GM23338 (cell line): ENCODE results near the gene MTHFSD. TPM values are rescaled to one million over a fixed set of nuclear protein-coding genes. Genes with fewer than 3 reads are reported as not detected.

Source experiments
- ATAC-seq: fragments of 200-7000 bp; cut with Tn5 transposase; 3 replicates; pipeline ENCODE4 v1.9.1; 2020
- DNase-seq: peaks from one replicate; pipeline ENCODE4 v3.0.0-alpha.2; 2015; ENCODE audit warnings: low spot score
- H2AFZ ChIP-seq: fragments of 200-600 bp; sonication (generic); 2 replicates; pipeline ENCODE4 v1.8.0; 2016; ENCODE audit warnings: antibody characterized with exemption, mild to moderate bottlenecking, moderate library complexity
- H3F3A ChIP-seq: fragments of 200-600 bp; sonication (generic); replicated peaks from 2 replicates; pipeline ENCODE4 v1.8.0; 2017; ENCODE audit warnings: antibody characterized with exemption, mixed run types, low read depth
- H3K27ac ChIP-seq: fragments of 200-600 bp; sonication (generic); 2 replicates; pipeline ENCODE4 v1.6.1; 2016; ENCODE audit warnings: low read depth
- H3K27me3 ChIP-seq: fragments of 200-600 bp; sonication (generic); 2 replicates; pipeline ENCODE4 v1.8.0; 2016; ENCODE audit warnings: mild to moderate bottlenecking, mixed run types, moderate library complexity; ENCODE audit not compliant: insufficient read depth
- H3K36me3 ChIP-seq: fragments of 200-600 bp; sonication (generic); 2 replicates; pipeline ENCODE4 v1.8.0; 2016; ENCODE audit warnings: mild to moderate bottlenecking; ENCODE audit not compliant: insufficient read depth
- H3K4me1 ChIP-seq: fragments of 200-600 bp; sonication (generic); 2 replicates; pipeline ENCODE4 v1.8.0; 2016; ENCODE audit warnings: mild to moderate bottlenecking, moderate library complexity; ENCODE audit not compliant: insufficient read depth
- H3K4me2 ChIP-seq: fragments of 200-600 bp; sonication (generic); 2 replicates; pipeline ENCODE4 v1.7.1; 2017; ENCODE audit warnings: mixed run types
- H3K4me3 ChIP-seq: fragments of 200-600 bp; sonication (generic); 2 replicates; pipeline ENCODE4 v1.6.1; 2016; ENCODE audit warnings: mixed run types
- H3K79me2 ChIP-seq: fragments of 200-600 bp; sonication (generic); replicated peaks from 2 replicates; pipeline ENCODE4 v1.8.0; 2017; ENCODE audit warnings: mild to moderate bottlenecking; ENCODE audit not compliant: insufficient read depth
- H3K9me2 ChIP-seq: fragments of 200-600 bp; sonication (generic); 2 replicates; pipeline ENCODE4 v1.8.0; 2017; ENCODE audit not compliant: insufficient read depth
- H4K20me1 ChIP-seq: fragments of 200-600 bp; sonication (generic); replicated peaks from 2 replicates; pipeline ENCODE4 v1.8.0; 2017; ENCODE audit warnings: mild to moderate bottlenecking; ENCODE audit not compliant: insufficient read depth
- H3K27ac Mint-ChIP-seq: 2 replicates; pipeline ENCODE4 v1.8.0; 2020; ENCODE audit warnings: inconsistent platforms, mild to moderate bottlenecking, moderate library complexity, mixed read lengths
- H3K27me3 Mint-ChIP-seq: 3 replicates; pipeline ENCODE4 v1.8.0; 2022; ENCODE audit warnings: low read depth, mild to moderate bottlenecking, moderate library complexity, mixed read lengths, inconsistent platforms; ENCODE audit not compliant: insufficient read depth, poor library complexity
- H3K36me3 Mint-ChIP-seq: 3 replicates; pipeline ENCODE4 v1.8.0; 2021; ENCODE audit warnings: low read depth, mild to moderate bottlenecking, inconsistent platforms, moderate library complexity, mixed read lengths
- H3K4me1 Mint-ChIP-seq: 3 replicates; pipeline ENCODE4 v1.8.0; 2020; ENCODE audit warnings: mild to moderate bottlenecking, inconsistent platforms, mixed read lengths
- H3K4me3 Mint-ChIP-seq: 3 replicates; pipeline ENCODE4 v1.8.0; 2021; ENCODE audit warnings: moderate library complexity, mild to moderate bottlenecking, inconsistent platforms, mixed read lengths
- H3K9me3 Mint-ChIP-seq: 3 replicates; pipeline ENCODE4 v1.8.0; 2020; ENCODE audit warnings: moderate library complexity, mild to moderate bottlenecking, inconsistent platforms, mixed read lengths
- EZH2 ChIP-seq: fragments of 200-600 bp; sonication (generic); IDR thresholded peaks from one replicate; pipeline ENCODE4 v1.8.0; 2017; ENCODE audit warnings: antibody characterized with exemption, mild to moderate bottlenecking, low read depth; ENCODE audit not compliant: unreplicated experiment
- EZH2phosphoT487 ChIP-seq: fragments of 200-600 bp; sonication (generic); IDR thresholded peaks from one replicate; pipeline ENCODE4 v1.8.1; 2018; ENCODE audit warnings: antibody characterized with exemption; ENCODE audit not compliant: unreplicated experiment
- NANOG ChIP-seq: IDR thresholded peaks from 2 replicates; pipeline ENCODE4 v1.6.1; 2016; ENCODE audit warnings: antibody characterized with exemption, borderline replicate concordance
- STAT1 ChIP-seq: IDR thresholded peaks from one replicate; pipeline ENCODE4 v1.6.1; 2016; ENCODE audit warnings: antibody characterized with exemption; ENCODE audit not compliant: unreplicated experiment
- ZNF114 ChIP-seq: fragments of 250-450 bp; sonication (Bioruptor Pico); IDR thresholded peaks from 2 replicates; pipeline ENCODE4 v1.5.0; 2020; ENCODE audit warnings: mild to moderate bottlenecking, moderate library complexity
- ZNF331 ChIP-seq: fragments of 250-450 bp; sonication (Bioruptor Pico); IDR thresholded peaks from 2 replicates; pipeline ENCODE4 v1.5.0; 2020; ENCODE audit warnings: low read depth, mild to moderate bottlenecking, moderate library complexity
- polyA plus RNA-seq: library from polyadenylated mRNA; unstranded; fragments of >200 nt; fragmentation: Nextera tagmentation; extraction: Ambion mirVana; gene quantifications from 2 replicates; pipeline ENCODE4 v1.2.1, GENCODE V29; 2016
- total RNA-seq: library from RNA; depleted of rRNA; stranded (reverse); fragments of >200 nt; shearing (Covaris generic); gene quantifications from 2 replicates; pipeline ENCODE4 v1.2.3, GENCODE V29; 2014
- TF ChIP-seq, protein P1 (sequence below): IDR thresholded peaks from one replicate; pipeline ENCODE4 v1.6.1; 2018; ENCODE audit warnings: antibody characterized with exemption; ENCODE audit not compliant: unreplicated experiment
- TF ChIP-seq, protein P2 (sequence below): fragments of 250-450 bp; sonication (Bioruptor Pico); IDR thresholded peaks from 2 replicates; pipeline ENCODE4 v1.5.0; 2020; ENCODE audit warnings: mild to moderate bottlenecking, moderate library complexity

MTHFSD gene
- total and polyA plus RNA-seq, 2 experiments from 2014 or later, result 7.2 to 8.1 TPM

DNA sequence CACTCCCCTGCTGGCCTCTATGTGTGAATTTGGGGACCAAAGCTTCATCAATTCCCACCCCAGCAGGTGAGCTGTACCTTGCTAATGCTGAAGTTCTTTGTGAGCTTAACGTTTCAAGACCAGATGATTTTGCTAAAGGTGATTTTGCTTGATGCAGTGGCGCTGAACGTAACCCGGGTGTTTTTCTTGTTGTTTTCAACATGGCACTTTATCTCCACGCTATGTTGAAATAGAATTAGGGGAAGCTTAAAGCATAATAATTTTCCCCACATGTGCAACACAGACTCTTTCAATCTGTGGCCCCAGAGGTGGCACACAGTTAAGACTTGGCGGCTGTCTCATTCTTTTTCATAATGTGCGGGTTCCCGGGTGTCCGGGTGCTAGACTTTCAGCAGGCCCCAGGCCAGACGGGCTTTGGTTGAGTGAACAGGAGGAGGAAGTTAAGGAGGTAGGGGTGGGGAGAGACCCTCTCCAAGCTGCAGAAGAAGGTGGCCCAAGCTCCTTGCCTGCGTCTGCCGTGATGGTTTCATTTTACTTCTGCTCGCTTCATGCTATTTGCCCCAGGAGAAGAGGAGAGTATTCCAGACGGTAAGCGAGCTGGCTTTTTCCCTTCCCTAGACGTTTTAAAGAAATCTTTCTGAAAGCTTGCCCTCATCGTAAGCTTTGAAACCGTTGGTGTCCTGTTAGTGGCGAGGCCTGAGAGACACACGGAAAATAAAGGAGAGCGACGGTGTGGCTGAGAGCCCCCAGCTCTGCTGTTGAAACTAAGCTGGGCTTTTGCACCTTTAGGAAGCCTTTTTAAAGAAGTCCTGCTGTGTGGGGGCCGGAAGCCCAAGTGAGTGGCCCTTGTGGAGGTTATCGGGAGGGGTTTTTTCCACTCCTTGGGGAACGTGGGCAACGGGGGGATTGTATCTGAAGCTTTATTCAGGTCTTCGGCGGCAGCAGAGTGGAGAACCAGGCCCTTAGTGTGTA, 15.8 kb upstream of the MTHFSD start:
- H3K4me1 Mint-ChIP-seq, result peaks cover 61% of the 10 kb centered on the region
- H3K36me3 Mint-ChIP-seq, result no peaks in the 10 kb centered on the region
- no peak for ATAC-seq
- H3K4me3 ChIP-seq, result peak overlapping the region; percentile 38; the same call in 1 of the 2 replicates
- H3K4me1 ChIP-seq, result peaks cover 72% of the 10 kb centered on the region
- H3K27me3 ChIP-seq, result peaks cover 98% of the 10 kb centered on the region
- peaks cover 5% of the 10 kb centered on the region; the same call in 1 of the 3 replicates for H3K9me3 Mint-ChIP-seq
- H4K20me1 ChIP-seq, result peaks cover 22% of the 10 kb centered on the region
- H3K36me3 ChIP-seq, result no peaks in the 10 kb centered on the region
- no peak overlapping the region for H2AFZ ChIP-seq
- no peak overlapping the region for H3K27ac Mint-ChIP-seq
- peak overlapping the region; percentile 47; the same call in 2 of the 3 replicates for H3K4me3 Mint-ChIP-seq
- H3F3A ChIP-seq, result peaks cover 5% of the 10 kb centered on the region
- peaks cover 92% of the 10 kb centered on the region for H3K27me3 Mint-ChIP-seq
- no peak overlapping the region for H3K27ac ChIP-seq
- no peaks in the 10 kb centered on the region for H3K9me2 ChIP-seq
- peak overlapping the region; percentile 61 for H3K4me2 ChIP-seq
- H3K79me2 ChIP-seq, result no peaks in the 10 kb centered on the region
- no peak; the same call in 1 of the 2 replicates for TF ChIP-seq NANOG
- TF ChIP-seq STAT1, result no peak
- TF ChIP-seq ZNF331 (CRISPR knock-in tag), result no peak
- no peak for TF ChIP-seq ZNF114 (CRISPR knock-in tag)
- TF ChIP-seq, protein P1, sequence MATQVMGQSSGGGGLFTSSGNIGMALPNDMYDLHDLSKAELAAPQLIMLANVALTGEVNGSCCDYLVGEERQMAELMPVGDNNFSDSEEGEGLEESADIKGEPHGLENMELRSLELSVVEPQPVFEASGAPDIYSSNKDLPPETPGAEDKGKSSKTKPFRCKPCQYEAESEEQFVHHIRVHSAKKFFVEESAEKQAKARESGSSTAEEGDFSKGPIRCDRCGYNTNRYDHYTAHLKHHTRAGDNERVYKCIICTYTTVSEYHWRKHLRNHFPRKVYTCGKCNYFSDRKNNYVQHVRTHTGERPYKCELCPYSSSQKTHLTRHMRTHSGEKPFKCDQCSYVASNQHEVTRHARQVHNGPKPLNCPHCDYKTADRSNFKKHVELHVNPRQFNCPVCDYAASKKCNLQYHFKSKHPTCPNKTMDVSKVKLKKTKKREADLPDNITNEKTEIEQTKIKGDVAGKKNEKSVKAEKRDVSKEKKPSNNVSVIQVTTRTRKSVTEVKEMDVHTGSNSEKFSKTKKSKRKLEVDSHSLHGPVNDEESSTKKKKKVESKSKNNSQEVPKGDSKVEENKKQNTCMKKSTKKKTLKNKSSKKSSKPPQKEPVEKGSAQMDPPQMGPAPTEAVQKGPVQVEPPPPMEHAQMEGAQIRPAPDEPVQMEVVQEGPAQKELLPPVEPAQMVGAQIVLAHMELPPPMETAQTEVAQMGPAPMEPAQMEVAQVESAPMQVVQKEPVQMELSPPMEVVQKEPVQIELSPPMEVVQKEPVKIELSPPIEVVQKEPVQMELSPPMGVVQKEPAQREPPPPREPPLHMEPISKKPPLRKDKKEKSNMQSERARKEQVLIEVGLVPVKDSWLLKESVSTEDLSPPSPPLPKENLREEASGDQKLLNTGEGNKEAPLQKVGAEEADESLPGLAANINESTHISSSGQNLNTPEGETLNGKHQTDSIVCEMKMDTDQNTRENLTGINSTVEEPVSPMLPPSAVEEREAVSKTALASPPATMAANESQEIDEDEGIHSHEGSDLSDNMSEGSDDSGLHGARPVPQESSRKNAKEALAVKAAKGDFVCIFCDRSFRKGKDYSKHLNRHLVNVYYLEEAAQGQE, result no peak
- peak; percentile 92 for TF ChIP-seq EZH2
- no peak for TF ChIP-seq EZH2phosphoT487
- TF ChIP-seq, protein P2, sequence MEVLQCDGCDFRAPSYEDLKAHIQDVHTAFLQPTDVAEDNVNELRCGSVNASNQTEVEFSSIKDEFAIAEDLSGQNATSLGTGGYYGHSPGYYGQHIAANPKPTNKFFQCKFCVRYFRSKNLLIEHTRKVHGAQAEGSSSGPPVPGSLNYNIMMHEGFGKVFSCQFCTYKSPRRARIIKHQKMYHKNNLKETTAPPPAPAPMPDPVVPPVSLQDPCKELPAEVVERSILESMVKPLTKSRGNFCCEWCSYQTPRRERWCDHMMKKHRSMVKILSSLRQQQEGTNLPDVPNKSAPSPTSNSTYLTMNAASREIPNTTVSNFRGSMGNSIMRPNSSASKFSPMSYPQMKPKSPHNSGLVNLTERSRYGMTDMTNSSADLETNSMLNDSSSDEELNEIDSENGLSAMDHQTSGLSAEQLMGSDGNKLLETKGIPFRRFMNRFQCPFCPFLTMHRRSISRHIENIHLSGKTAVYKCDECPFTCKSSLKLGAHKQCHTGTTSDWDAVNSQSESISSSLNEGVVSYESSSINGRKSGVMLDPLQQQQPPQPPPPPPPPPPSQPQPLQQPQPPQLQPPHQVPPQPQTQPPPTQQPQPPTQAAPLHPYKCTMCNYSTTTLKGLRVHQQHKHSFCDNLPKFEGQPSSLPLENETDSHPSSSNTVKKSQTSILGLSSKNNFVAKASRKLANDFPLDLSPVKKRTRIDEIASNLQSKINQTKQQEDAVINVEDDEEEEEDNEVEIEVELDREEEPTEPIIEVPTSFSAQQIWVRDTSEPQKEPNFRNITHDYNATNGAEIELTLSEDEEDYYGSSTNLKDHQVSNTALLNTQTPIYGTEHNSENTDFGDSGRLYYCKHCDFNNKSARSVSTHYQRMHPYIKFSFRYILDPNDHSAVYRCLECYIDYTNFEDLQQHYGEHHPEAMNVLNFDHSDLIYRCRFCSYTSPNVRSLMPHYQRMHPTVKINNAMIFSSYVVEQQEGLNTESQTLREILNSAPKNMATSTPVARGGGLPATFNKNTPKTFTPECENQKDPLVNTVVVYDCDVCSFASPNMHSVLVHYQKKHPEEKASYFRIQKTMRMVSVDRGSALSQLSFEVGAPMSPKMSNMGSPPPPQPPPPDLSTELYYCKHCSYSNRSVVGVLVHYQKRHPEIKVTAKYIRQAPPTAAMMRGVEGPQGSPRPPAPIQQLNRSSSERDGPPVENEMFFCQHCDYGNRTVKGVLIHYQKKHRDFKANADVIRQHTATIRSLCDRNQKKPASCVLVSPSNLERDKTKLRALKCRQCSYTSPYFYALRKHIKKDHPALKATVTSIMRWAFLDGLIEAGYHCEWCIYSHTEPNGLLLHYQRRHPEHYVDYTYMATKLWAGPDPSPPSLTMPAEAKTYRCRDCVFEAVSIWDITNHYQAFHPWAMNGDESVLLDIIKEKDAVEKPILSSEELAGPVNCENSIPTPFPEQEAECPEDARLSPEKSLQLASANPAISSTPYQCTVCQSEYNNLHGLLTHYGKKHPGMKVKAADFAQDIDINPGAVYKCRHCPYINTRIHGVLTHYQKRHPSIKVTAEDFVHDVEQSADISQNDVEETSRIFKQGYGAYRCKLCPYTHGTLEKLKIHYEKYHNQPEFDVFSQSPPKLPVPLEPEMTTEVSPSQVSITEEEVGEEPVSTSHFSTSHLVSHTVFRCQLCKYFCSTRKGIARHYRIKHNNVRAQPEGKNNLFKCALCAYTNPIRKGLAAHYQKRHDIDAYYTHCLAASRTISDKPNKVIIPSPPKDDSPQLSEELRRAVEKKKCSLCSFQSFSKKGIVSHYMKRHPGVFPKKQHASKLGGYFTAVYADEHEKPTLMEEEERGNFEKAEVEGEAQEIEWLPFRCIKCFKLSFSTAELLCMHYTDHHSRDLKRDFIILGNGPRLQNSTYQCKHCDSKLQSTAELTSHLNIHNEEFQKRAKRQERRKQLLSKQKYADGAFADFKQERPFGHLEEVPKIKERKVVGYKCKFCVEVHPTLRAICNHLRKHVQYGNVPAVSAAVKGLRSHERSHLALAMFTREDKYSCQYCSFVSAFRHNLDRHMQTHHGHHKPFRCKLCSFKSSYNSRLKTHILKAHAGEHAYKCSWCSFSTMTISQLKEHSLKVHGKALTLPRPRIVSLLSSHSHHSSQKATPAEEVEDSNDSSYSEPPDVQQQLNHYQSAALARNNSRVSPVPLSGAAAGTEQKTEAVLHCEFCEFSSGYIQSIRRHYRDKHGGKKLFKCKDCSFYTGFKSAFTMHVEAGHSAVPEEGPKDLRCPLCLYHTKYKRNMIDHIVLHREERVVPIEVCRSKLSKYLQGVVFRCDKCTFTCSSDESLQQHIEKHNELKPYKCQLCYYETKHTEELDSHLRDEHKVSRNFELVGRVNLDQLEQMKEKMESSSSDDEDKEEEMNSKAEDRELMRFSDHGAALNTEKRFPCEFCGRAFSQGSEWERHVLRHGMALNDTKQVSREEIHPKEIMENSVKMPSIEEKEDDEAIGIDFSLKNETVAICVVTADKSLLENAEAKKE (CRISPR knock-in tag), result no peak
- DNase-seq, result peak; percentile 47
